Upper lobe of right lung (tissue), 1 donor: ENCODE data around the gene GATAD2A. TPM values are rescaled to one million over a fixed set of nuclear protein-coding genes. Genes with fewer than 3 reads are reported as not detected.

Experiments used
- ATAC-seq: fragments of 200-7000 bp; cut with Tn5 transposase; one replicate; pipeline ENCODE4 v1.9.1; 2020; ENCODE audit warnings: mild to moderate bottlenecking, moderate library complexity
- DNase-seq: peaks from one replicate; pipeline ENCODE4 v3.0.0-alpha.2; 2020
- H3K27ac ChIP-seq: fragments of 200-600 bp; one replicate; pipeline ENCODE4 v1.8.0; 2022
- H3K27me3 ChIP-seq: fragments of 200-600 bp; one replicate; pipeline ENCODE4 v1.8.0; 2022; ENCODE audit warnings: mild to moderate bottlenecking
- H3K36me3 ChIP-seq: fragments of 200-600 bp; one replicate; pipeline ENCODE4 v1.8.0; 2022
- H3K4me1 ChIP-seq: fragments of 200-600 bp; one replicate; pipeline ENCODE4 v1.8.0; 2022
- H3K4me3 ChIP-seq: fragments of 200-600 bp; one replicate; pipeline ENCODE4 v1.8.0; 2022; ENCODE audit warnings: mild to moderate bottlenecking
- H3K9me3 ChIP-seq: fragments of 200-600 bp; one replicate; pipeline ENCODE4 v1.8.0; 2022
- CTCF ChIP-seq: fragments of 200-600 bp; IDR thresholded peaks from one replicate; pipeline ENCODE4 v1.8.0; 2022; ENCODE audit warnings: antibody characterized with exemption
- intact Hi-C: fragments of 100-400 bp; cut with DNase I; formaldehyde crosslinking; loops from one replicate; pipeline ENCODE4 v1.11.0; 2022
- total RNA-seq: library from RNA; stranded (reverse); fragmentation: NEBNext Ultra II Directional; extraction: Animal tissue kit (Norgen Biotek cat#: 25700); gene quantifications from one replicate; pipeline ENCODE4 v1.2.1, GENCODE V29; 2021
- donor health status: DM: no; HTN: yes; CAD: no; lungs with severe emphysema.

GATAD2A gene
- total RNA-seq, 1 donor from 2014 or later = 85.8 TPM

- DNase-seq (no peak), ATAC-seq (peak; percentile 49)
- H3K27me3 ChIP-seq = no peaks in the 10 kb centered on the region
- H3K4me3 ChIP-seq = no peak overlapping the region
- H3K27ac ChIP-seq = no peak overlapping the region
- intact Hi-C loops = no loop called here
- TF ChIP-seq CTCF = no peak
- peaks cover 3% of the 10 kb centered on the region for H3K36me3 ChIP-seq
- H3K9me3 ChIP-seq = no peaks in the 10 kb centered on the region
- H3K4me1 ChIP-seq = peaks cover 13% of the 10 kb centered on the region
These were observed 33.1 kb downstream of the GATAD2A start for GRCh38 chr19:19438366-19439175.

GRCh38 chr19:19439176-19439482 is 33.7 kb downstream of the GATAD2A start:
- DNase-seq (no peak), ATAC-seq (no peak)
- H3K4me3 ChIP-seq = no peak overlapping the region
- no peak overlapping the region for H3K27ac ChIP-seq
- H3K36me3 ChIP-seq = peaks cover 3% of the 10 kb centered on the region
- peaks cover 14% of the 10 kb centered on the region for H3K4me1 ChIP-seq
- no peaks in the 10 kb centered on the region for H3K9me3 ChIP-seq
- intact Hi-C loops = no loop called here
- TF ChIP-seq CTCF = no peak
- H3K27me3 ChIP-seq = no peaks in the 10 kb centered on the region

- H3K4me1 ChIP-seq = peaks cover 33% of the 10 kb centered on the region
- ATAC-seq (no peak), DNase-seq (no peak)
These were observed 37.8 kb downstream of the GATAD2A start for GRCh38 chr19:19443283-19443682.

GRCh38 chr19:19443902-19444680 is 38.6 kb downstream of the GATAD2A start:
- ATAC-seq = no peak
- H3K4me1 ChIP-seq = peaks cover 35% of the 10 kb centered on the region
- no peaks in the 10 kb centered on the region for H3K9me3 ChIP-seq
- no peak overlapping the region for H3K4me3 ChIP-seq
- DNase-seq = no peak
- intact Hi-C loops = no loop called here
- H3K27me3 ChIP-seq = no peaks in the 10 kb centered on the region
- no peak for TF ChIP-seq CTCF
- no peaks in the 10 kb centered on the region for H3K36me3 ChIP-seq
- no peak overlapping the region for H3K27ac ChIP-seq

More at GRCh38 chr19:19443283-19443682, 37.8 kb downstream of the GATAD2A start:
- TF ChIP-seq CTCF = no peak
- Histone ChIP-seq H3K36me3 (no peaks in the 10 kb centered on the region), H3K27me3 (no peaks in the 10 kb centered on the region), H3K4me3 (no peak overlapping the region), H3K27ac (no peak overlapping the region), H3K9me3 (no peaks in the 10 kb centered on the region)
- intact Hi-C loops = no loop called here

- Histone ChIP-seq H3K27ac (peak overlapping the region; percentile 40), H3K4me1 (peaks cover 35% of the 10 kb centered on the region), H3K36me3 (no peaks in the 10 kb centered on the region), H3K27me3 (no peaks in the 10 kb centered on the region), H3K9me3 (no peaks in the 10 kb centered on the region), H3K4me3 (no peak overlapping the region)
- peak; percentile 80 for ATAC-seq
- no peak for DNase-seq
- no peak for TF ChIP-seq CTCF
- intact Hi-C loops = no loop called here
These were observed 39.2 kb downstream of the GATAD2A start for GRCh38 chr19:19444681-19445155.
